ENCODE data around the gene RAB10.
"Not testable (repeated sequence)": the region's sequence is repeated elsewhere in the genome, so short reads cannot be mapped to it uniquely, and the experiment has no call there.

RAB10 gene

DNA sequence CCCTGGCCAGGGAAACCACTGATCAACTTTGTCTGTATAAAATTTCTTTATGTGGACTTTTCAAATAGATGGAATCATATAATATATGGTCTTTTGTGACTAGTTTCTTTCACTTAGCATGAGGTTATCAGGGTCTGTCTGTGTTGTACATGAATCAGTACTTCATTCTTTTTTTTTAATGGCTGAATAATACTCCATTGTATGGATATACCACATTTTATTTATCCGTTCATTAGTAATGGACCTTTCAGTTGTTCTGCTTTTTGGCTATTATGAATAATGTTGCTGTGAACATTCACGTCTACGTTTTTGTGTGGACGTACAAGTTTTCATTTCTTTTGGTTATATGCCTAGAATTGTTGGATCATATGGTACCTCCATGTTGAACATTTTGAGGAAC is 69.9 kb downstream of the RAB10 start:
- DNase-seq: no peak

DNA sequence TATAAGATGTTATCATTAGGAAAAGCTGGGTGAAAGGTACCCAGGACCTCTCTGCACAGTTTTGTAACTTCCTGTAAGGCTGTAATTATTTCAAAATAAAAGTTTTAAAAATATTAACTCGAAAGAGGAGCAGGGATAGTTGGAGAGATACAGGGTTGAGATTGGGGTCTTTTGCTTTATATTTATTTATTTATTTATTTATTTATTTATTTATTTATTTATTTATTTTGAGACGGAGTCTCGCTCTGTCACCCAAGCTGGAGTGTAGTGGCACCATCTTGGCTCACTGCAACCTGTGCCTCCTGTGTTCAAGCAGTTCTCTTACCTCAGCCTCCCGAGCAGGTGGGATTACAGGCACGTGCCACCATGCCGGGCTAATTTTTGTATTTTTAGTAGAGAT is 74.8 kb downstream of the RAB10 start:
- DNase-seq: not testable (repeated sequence)

DNA sequence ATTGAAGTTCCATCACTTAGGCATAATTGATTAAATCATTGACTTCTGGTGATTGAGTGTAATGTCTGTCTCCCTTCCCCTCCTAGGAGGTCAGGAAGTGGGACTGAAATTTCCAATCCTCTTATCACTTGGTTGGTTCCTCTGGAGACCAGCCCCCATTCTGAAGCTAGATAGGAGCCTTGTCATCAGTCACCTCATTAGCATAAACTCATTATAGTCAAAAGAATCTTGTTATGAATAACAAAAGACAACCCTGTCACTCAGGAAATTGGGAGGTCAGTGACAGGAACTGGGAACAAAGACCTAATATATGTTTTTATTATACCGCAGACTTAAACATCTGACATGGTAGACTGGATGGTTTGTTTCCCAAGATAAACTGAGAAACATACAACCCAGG is 78.3 kb downstream of the RAB10 start:
- no peak for DNase-seq

DNA sequence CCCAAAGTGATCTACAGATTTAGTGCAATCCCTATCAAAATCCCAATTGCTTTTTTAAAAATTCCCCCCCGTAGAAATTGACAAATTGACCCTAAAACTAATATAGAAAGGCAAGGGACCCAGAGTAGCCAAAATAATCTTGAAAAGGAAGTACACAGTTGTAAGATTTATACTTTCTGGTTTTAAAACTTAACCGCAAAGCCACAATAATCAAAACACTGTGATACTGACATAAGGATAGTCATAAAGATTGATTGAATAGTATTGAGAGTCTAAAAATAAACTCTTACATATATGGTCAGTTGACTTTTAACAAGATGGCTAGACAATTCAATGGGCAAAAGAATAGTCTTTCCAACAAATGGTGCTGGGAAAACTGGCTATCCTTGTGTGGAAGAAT is 80.3 kb downstream of the RAB10 start:
- DNase-seq: no peak

DNA sequence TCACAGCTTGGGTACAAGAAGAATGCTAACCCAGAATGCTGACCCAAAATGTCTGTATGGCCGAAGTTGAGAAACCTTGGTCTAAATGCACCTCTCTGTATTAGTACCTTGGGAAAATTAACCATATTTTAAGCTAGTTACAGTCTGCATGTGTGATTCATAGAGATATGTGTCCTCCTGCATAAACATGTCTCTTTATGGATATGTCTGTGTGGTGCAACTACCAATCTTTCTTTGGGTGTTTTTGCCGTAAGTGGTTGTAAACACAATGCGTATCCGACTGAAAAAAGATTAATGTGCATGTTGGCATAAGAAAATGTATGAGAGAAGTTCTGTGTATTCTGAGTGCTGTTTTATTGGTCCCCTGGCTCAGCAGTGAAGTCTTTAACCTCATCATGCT is 84.8 kb downstream of the RAB10 start:
- no peak for DNase-seq

DNA sequence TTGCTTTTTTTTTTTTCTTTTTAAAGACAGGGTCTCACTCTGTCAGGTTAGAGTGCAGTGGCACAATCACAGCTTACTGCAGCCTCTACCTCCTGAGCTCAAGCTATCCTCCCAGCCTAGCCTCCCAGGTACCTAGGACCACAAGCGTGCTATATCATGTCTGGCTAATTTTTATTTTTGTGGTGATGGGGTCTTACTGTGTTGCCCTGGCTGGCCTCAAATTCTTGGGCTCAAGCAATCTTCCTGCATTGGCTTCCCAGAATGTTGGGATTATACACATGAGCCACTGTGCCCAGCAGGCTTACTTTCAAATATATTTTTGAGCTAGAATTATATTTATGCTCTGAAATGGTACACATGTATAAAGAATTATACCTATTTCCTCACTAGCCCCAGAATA is 85.6 kb downstream of the RAB10 start:
- no peak for DNase-seq

DNA sequence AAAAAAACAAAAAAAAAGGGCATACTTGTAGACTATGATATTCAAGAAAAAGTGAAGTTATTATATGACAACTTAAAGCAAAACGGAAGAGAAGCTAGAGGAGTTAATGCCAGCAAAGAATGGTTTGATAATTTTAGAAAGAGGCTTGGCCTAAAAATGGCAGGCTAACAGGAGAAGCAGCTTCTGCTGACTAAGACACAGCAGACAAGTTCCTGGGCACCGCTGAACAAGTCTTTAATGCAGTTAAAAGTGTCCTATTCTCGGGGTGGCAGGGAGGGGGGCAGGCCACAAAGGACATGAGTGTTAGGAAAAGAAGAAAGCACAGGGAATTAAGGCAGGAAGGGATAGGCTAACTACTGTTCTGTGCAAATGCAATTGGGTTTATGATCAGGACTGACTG is 88.7 kb downstream of the RAB10 start:
- DNase-seq: no peak

DNA sequence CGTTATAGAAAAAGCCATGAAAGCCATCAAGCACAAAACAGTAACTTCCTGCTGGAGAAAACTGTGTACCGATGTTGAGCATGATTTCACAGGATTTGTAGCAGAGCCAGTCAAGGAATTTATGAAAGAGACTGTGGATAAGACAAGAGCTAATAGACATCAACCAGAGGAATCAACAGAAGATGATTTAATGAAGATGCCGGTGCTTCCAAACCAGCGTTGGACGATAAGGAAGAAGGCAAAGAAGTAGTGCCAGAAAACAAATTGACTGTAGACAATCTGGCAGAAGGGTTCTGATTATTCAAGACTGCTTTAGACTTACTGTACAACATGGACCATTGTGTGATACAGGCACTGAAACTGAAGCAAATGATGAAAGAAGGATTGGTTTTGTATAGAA is 89.5 kb downstream of the RAB10 start:
- no peak for DNase-seq

DNA sequence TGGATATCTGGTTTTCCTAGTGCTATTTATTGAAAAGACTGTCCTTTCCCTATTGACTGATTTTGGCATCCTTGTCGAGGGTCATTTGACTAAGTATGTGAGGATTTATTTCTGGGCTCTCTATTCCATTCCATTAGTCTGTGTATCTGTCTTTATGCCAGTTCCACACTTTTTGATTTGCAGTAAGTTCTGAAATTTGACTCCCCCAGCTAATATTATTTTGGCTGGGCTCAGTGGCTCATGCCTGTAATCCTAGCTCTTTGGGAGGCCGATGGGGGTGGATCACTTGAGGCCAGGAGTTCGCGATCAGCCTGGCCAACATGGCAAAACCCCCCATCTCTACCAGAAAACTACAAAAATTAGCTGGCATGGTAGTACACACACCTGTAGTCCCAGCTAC is 92.2 kb downstream of the RAB10 start:
- no peak for DNase-seq

DNA sequence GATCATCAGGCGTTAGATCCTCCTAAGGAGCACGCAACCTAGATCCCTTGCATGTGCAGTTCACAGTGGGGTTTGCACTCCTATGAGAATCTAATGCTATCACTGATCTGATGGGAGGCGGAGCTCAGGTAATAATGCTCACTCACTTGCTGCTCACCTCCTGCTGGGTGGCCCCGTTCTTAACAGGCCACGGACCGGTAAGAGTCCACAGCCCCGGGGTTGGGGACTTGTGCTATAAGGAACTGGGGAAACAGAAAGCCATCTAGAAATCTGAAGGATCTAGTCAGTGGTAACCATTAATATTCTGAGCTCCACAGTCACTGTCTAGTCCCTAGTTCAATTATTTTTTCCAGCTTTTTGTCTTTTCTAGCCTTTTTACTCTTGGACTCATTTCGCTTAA is 94.3 kb downstream of the RAB10 start:
- no peak for DNase-seq

DNA sequence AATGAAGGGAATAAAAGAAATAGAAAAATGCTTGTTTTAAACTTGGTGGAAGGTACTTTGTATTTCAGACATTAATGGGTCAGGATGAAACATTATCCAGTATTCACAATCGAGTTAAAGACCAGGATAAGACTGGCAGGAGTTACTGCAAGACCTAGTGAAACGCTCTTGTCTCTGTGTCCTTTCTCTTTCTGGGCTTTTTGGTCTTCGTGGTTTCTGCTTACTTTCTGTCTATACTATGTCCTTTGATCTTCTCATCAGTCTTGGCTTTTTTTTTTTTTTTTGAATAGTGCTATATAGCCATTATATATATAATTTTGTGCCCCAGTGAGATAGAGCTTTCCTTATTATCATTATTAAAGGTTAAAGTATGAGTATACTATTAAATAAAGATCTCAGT is 96.9 kb downstream of the RAB10 start:
- DNase-seq: no peak

DNA sequence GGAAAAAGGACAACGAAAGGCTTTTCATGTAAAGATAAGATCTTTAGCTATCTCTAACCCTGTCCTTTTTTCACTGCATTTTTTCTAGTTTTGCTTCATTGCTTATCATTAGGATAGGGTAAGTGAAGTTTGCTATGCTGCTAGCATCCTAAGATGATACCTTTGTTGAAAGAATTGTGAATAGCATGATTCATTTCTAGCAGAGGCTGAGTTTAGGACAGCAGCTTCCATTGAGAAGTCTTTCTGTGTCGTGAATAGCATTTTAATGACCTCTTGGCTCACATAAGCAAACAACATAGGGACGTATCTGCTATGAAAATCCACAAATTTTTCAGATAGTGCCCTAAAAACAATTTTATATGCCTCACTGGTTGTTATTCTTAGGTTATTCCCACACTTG is 102.6 kb downstream of the RAB10 start:
- DNase-seq: no peak

DNA sequence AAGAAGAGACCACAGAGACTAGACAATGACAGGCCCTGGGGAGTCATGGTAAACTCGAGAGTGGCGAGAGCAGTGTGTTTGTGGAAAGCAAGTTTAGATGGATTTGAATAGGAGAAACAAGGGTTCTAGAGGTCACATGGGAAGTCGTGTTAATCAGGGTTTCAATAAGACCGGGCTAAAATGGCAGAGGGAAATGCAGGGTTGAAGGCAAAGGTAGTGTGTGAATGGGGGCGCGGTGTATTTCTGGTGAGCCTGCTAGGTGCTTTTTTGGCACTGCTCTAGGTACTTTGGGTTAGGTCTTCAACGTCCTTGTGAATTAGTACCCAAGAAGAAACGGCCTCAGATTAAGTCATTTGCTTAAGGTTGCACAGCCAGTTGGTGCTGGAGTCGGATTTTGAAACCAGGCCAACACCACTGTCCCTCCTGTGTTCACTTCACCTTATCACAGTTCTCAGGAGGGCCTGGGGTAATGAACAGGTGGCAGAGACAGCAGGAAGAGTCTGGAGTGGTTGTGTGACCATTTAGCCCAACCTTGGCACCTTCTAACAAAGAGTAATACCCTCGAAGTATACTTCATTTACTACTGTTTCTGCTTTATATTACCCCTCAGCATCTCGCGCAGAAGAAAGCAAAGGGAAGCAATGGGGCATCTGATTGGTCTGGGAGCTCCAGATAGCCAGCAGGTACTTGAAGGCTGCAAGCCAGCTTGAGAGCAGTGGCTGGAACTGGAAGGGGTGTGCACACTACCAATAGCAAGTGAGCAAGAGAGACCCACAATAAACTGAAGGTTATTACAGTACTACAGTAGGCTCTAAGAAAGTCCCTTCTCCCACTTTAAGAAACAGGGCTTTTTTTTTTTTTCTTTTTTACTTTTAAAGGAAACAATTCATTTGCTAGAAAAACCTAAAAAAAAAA is 105.6 kb downstream of the RAB10 start:
- DNase-seq: no peak

DNA sequence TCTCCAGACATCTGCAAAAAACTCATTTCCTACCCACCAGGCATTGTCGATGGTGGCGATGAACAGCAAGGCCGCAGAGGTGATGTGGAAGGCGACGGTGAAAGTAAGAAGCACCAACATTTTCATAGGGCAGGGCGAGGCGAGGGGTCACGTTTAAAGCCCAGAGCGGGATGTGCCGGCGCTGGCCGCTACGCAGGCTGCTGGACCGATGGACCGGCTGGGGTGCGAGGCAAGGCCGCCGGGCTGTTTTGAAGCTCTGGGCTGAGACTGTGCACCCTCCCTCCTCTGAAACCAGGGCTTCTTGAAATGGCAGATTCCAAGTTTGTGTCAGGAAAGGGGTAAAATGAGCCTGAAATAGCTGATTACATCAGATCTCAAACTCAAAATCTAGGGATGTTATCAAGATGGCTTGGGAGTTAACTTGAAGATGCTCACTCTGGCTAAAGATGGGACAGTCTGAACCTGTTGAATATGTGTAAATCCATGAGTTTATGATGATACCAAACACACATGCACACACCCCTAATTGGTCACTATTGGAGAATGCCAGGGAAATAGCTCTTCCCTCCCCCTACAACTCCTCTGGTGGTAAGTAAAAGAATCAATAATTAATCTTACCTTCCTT is 107.4 kb downstream of the RAB10 start:
- no peak for DNase-seq

DNA sequence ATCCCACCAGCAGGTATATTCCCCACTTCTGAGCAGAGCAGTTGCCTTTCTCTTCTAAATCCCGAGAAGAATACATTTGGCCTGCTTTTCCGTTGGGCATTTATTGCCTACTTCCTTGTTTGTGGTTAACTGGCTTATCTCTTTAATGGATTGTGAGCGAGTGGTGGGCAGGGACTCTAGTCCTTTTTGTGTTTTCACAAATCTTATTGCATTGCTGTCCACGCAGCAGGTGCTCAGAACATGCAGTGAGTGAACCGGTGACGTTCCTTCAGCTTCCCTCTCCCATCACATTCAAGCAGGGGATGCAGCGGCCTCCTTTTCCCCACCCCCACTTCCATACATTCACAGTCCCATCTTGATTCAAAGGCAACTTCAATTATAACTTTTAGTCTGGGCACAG is 110.1 kb downstream of the RAB10 start:
- DNase-seq: no peak

DNA sequence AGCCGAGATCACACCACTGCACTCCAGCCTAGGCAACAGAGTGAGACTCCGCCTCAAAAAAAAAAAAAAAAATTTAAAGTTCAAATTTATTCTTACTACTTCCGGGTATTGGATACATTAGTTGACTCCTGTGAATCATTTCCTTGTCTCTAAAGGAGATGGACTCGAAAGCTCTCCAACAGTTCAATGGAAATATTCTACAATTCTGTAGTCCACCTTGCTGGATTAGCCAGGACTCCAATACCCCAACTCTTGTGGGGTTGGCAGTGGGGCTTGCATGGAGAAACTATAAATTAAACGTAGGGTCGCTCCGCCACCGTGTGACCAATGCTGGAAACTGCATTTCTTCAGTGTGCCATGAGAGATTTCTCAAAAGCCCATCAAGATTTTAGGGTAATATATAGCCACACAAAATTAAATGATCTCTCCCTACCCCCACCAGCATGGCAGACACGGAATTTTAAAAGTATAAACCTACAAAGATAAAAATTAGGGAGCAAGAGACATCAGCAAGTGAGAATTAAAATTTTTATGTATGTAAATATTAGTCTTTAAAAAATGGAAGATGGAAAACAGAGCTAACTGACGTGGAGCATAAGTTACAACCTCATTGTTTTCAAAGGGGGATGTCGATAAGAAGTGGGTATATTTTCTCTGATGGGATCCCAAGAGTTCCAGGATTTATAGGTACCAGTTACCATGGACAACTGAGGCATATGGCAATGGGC is 111.2 kb downstream of the RAB10 start:
- peak; percentile 72 to 73 for DNase-seq

DNA sequence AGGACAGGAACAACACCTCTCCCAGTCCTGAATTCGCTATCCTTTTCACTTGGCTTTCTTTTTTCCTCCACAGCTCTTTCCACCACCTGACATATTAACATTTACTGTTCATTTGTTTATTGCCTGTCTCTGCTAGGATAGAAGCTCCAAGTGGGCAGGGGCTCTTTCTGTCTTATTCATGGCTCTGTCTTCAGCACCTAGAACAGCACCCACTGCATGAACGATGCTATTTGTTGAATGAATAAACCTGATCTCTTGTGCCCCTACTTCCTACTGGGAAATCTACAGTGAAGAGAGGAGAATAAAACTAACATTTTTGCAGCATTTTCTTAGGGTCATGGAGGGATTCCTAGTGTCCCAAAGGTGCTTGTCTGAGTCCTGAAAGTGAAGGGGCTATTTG is 114.6 kb downstream of the RAB10 start:
- DNase-seq: no peak

DNA sequence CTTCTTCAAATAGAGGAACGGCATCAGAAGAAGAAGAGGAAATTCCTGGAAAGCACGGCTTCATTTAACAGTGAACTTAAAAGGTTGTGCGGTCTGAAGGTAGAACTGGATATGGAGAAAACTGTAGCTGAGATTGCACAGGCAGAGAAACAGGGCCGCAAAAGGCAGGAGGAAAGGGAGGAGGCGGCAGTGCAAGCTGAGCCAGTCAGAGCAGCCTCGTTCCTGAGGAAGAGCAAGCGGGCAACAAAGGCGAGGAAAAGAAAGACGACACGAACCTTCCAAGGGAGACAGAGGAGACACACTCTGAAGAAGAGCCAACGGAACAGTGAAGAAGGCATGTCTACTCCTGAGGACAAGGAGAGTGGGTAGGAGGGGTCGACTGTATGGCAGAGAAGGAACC is 116.4 kb downstream of the RAB10 start:
- no peak for DNase-seq

DNA sequence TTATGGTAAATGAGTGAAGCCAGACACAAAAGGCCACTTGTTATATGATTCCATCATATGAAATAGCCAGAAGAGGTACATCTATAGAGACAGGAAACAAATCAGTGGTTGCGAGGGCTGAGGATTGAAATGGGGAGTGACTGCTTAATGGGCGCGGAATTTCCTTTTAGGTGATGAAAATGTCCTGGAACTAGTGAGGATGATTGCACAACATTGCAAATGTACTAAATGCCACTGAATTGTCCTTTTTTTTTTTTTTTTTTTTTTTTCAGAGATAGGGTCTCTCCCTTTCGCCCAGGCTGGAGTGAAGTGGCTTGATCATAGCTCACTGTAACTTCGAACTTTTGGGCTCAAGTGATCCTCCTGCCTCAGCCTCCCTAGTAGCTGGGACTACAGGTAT is 123.7 kb downstream of the RAB10 start:
- no peak for DNase-seq

DNA sequence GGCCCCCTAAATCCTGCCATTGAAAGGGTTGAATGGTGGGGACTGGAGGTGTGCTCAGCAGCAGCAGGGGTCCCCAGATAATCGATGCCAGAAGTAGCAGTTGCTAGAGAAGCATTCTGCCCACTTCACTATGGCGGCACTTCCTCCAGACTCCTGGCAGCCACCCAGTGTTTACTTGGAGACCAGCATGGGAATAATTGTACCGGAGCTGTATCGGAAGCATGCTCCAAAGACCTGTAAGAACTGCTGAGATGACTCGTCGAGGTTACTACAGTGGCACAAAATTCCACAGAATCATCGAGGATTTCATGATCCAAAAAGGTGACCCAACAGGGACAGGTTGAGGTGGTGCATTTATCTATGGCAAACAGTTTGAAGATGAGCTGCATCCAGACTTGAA is 128.0 kb downstream of the RAB10 start:
- no peak for DNase-seq

DNA sequence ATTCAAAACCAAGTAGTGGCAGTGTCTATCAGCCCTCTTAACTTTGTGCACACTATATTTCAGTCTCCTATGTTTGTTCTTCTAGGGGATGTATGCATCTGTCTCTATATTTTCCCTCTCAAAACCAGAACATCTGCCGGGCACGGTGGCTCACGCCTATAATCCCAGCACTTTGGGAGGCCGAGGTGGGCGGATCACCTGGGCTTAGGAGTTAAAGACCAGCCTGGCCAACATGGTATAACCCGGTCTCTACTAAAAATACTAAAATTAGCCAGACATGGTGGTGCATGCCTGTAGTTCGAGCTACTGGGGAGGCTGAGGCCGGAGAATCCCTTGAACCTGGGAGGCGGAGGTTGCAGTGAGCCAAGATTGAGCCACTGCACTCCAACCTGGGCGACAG is 129.1 kb downstream of the RAB10 start:
- DNase-seq: no peak

DNA sequence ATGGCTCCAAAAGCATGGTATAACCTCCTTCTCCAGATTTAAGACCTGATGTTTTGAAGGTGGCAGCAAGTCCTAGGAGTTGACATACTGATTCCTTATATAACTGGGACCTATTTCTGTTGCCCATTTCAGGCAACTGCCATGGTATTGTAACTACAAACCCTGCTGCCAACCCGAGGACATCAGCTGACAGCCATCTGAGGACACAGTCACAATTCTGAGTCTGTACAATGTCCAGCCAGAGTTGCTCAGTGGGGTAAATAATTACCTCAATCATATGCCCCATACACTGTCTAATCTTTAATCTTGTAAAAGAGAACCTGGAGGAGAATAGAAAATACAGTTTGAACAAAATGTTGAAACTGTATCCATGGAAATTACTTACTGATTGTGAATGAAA is 130.3 kb downstream of the RAB10 start:
- no peak for DNase-seq

DNA sequence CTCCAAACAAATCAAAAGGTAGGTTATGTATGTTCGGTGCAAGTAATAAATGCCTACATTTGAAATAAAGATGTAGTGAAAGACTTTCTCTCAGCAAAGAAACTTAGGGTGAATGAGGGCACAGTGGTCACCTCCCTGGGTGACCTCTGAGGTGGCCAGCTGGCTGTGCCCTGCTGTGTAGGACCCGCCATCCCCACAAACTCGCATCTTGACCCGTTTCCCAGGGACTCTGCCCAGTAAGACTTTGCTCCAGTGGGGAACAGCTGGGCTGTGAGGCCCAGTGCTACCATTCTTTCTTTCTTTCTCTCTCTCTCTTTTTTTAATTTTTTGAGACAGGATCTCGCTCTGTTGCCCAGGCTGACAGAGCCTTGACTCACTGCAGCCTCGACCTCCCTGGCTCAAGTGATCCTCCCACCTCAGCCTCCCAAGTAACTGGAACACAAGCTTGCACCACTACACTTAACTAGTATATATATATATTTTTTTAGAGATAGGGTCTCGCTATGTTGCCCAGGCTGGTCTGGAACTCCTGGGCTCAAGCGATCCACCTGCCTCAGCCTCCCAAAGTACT is 130.8 kb downstream of the RAB10 start:
- no peak for DNase-seq

DNA sequence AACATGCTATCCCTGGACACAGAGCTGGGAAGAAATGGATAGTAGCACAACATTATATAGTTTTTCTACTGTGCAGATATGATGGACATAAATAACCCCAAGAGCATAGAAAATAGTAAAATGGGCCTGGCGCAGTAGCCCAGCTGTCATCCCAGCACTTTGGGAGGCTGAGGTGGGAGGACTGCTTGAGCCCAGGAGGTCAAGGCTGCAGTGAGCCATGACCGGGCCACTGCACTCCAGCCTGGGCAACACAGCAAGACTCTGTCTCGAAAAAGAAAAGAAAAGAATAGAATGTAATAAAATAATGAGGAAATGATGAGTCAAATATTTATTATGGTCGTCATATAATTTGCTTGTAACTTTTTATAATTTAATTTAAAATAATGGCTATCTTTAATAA is 131.5 kb downstream of the RAB10 start:
- DNase-seq: no peak
